ENCODE measurements around the gene ZNF394.
A peak's percentile ranks its signal among the peaks of the same experiment; 100 is the strongest.
"Not testable (repeated sequence)": the region's sequence is repeated elsewhere in the genome, so short reads cannot be mapped to it uniquely, and the experiment has no call there.

The ZNF394 gene

GRCh38 chr7:99499721-99500636 is at the start of gene ZNF394:
Gene ZNF394, minus strand, starts transcription at chr7:99500281. Its CDS starts 188 bp downstream, at chr7:99500093.
- DNase-seq, result peak; percentile 88

GRCh38 chr7:99549545-99549944 is 49.5 kb upstream of the ZNF394 start:
- DNase-seq, result not testable (repeated sequence)

- not testable (repeated sequence) for DNase-seq
These were observed 45.2 kb upstream of the ZNF394 start for GRCh38 chr7:99545308-99545707.

- no peak for DNase-seq
These were observed 43.8 kb upstream of the ZNF394 start for GRCh38 chr7:99543916-99544315.

- DNase-seq, result no peak
These were observed 43.1 kb upstream of the ZNF394 start for GRCh38 chr7:99543081-99543671.

GRCh38 chr7:99541212-99541611 is 41.1 kb upstream of the ZNF394 start:
- no peak for DNase-seq

- no peak for DNase-seq
These were observed 40.5 kb upstream of the ZNF394 start for GRCh38 chr7:99540542-99540941.

- no peak for DNase-seq
These were observed 39.2 kb upstream of the ZNF394 start for GRCh38 chr7:99539213-99539811.

- no peak for DNase-seq
These were observed 35.6 kb upstream of the ZNF394 start for GRCh38 chr7:99535667-99536066.

- no peak for DNase-seq
These were observed 31.3 kb upstream of the ZNF394 start for GRCh38 chr7:99531354-99531765.

- DNase-seq, result no peak
These were observed 25.8 kb upstream of the ZNF394 start for GRCh38 chr7:99525713-99526440.

- no peak for DNase-seq
These were observed 21.3 kb upstream of the ZNF394 start for GRCh38 chr7:99521399-99521798.

GRCh38 chr7:99514050-99514449 is 14.0 kb upstream of the ZNF394 start:
- DNase-seq, result no peak

- DNase-seq, result no peak
These were observed 5.2 kb upstream of the ZNF394 start for GRCh38 chr7:99505324-99505662.

- DNase-seq, result peak; percentile 97
These were observed 4.7 kb upstream of the ZNF394 start, which contains the start of gene ZKSCAN5 for GRCh38 chr7:99504603-99505323. Gene ZKSCAN5, plus strand, starts transcription at chr7:99504662. Its CDS starts 1,383 bp downstream, at chr7:99506045.

- DNase-seq, result no peak
These were observed 4.2 kb upstream of the ZNF394 start for GRCh38 chr7:99504281-99504602.

- not testable (repeated sequence) for DNase-seq
These were observed 1.2 kb upstream of the ZNF394 start for GRCh38 chr7:99501236-99501635.

- DNase-seq, result no peak
These were observed 542 bp upstream of the ZNF394 start for GRCh38 chr7:99500637-99501009.

- no peak for DNase-seq
These were observed 735 bp downstream of the ZNF394 start for GRCh38 chr7:99499371-99499720.

- no peak for DNase-seq
These were observed 1.5 kb downstream of the ZNF394 start for GRCh38 chr7:99498546-99498944.

GRCh38 chr7:99497766-99498545 is 2.1 kb downstream of the ZNF394 start:
- no peak for DNase-seq

GRCh38 chr7:99493823-99494222 is 6.3 kb downstream of the ZNF394 start:
- DNase-seq, result no peak

Measured in NCI-H1105 treated with DMSO at 0.1 percent for 48 hours (cell line).